OCI-M1 (cell line): ENCODE results near the gene C2CD4A.

Experiments used
- DNase-seq: peaks from one replicate; lab custom pipeline; 2025; lab: John Stamatoyannopoulos, UW

C2CD4A gene

GRCh38 chr15:62059816-62060112, 7.0 kb upstream of the C2CD4A start:
- peak; percentile 93 for DNase-seq

GRCh38 chr15:62060113-62060895, 6.5 kb upstream of the C2CD4A start, which contains the start of gene VPS13C:
Gene VPS13C (minus strand): TSS chr15:62060447. CDS start chr15:62060374, 73 bp downstream.
- peak; percentile 98 for DNase-seq

- DNase-seq = no peak
Measured at GRCh38 chr15:62060896-62061280, 5.9 kb upstream of the C2CD4A start.

DNA sequence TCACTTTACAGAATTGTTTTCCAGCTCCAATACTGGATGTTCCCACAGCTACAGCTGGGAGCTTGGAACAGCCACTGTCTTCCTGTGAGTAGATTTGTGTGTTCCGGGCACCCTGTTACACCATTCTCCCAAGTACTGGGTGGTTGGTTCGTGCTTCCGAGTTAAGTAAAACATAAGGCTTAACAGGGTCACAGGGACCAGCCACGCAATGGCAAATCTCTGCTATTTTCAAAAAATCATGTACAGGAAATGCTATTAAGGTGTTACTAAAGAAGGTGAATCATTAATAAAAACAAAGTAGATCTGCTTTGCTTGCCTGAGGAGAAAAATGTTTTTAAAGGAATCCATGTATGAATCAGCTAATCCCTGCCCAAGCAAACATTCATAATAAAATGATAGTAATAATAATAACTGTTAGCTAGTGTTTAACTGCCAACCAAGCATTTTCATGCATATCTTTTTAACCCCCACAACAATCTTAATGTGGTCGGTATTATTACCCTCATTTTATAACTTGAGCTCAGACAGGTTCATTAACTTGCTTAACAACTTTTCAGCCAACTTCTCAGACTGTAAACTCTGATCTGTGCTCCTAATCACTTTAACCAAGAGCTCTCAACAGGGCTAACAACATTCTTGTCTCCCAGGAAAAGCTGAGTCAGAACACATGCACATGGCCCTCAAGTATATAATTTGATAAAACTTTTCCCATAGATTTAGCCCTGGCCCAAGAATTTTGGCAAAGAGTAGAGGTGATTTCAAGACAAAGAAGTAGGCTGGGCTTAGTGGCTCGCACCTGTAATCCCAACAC, 2.7 kb upstream of the C2CD4A start:
- DNase-seq = no peak

DNA sequence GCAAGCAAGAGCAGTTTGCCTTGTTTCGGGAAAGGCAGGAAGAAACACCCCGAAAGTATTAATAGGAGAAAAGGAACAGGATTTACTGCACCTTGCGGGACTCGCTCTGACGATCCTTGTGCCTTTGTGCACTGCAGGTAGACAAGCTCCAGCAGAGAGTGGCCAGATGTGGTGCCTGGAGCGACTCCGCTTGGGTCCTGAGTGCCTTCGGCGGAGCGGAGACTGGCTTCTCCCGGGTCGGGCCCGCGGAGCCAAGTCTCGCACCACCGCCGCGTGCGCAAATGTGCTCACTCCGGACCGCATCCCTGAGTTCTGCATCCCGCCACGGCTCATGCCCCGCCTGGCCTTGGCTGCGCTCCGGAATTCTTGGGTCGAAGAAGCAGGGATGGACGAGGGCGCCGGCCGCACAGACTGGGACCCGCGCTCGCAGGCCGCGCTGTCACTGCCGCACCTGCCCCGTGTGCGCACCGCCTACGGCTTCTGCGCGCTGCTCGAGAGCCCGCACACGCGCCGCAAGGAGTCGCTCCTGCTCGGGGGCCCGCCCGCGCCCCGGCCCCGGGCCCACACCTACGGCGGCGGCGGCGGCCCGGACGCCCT, 769 bp downstream of the C2CD4A start:
- DNase-seq = no peak

DNA sequence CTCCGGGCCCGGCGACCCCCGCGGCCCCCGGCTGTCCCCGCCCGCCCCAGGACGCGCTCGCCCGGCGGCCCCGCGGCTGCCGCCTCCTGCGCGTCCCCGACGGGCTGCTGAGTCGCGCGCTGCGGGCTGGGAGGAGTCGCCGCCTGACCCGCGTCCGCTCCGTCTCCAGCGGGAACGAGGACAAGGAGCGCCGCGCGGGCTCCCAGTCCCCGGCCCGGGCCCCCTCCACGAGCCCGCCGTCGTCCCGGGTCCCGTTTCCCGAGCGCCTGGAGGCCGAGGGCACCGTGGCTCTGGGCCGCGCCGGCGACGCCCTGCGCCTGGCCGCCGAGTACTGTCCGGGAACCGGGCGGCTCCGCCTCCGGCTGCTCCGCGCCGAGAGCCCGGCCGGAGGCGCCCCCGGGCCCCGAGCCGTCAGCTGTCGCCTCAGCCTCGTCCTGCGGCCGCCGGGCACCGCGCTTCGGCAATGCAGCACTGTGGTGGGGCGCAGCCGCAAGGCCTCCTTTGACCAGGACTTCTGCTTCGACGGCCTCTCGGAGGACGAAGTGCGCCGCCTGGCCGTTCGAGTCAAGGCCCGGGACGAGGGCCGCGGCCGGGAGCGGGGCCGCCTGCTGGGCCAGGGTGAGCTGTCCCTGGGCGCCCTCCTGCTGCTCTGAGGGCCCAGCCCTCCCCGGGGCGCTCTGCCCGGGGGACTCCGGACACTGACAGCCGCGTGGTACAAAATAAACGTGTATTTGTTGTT, 1.5 kb downstream of the C2CD4A start:
- peak; percentile 39 for DNase-seq

DNA sequence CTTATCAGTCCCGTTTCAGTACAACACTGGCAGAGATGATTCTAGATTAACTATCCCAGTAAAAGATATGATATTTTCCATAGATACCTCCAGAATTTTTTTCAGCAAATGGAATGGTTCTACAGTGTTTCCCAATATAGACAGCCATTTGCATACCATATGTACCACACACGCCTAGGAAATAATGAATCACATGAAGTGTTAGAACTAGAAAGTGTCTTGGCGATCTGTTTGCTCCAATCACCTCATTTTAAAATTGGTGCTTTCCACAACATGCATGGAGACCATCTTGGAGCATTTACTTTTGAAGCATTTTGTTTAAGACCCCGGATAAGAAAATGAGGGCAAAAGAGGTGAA, 2.0 kb downstream of the C2CD4A start:
- no peak for DNase-seq

DNA sequence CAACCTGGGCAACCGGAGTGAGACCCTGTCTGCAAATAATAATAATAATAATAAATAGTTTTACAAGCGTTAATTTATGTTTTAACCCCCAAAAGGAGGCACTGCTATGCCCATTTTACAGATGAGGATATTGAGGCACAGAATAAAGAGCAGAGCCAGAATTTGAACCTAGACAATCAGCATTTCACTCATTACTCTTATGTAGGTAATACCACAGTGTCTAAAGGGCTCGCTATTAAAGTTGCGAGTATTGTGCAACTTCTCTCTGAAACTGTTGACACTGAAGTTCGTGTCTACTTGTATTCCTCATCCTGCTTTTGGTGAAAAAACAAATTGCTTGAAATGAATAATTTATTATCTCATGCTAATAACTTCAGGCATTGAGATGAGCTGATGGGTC, 2.8 kb downstream of the C2CD4A start:
- DNase-seq = no peak

DNA sequence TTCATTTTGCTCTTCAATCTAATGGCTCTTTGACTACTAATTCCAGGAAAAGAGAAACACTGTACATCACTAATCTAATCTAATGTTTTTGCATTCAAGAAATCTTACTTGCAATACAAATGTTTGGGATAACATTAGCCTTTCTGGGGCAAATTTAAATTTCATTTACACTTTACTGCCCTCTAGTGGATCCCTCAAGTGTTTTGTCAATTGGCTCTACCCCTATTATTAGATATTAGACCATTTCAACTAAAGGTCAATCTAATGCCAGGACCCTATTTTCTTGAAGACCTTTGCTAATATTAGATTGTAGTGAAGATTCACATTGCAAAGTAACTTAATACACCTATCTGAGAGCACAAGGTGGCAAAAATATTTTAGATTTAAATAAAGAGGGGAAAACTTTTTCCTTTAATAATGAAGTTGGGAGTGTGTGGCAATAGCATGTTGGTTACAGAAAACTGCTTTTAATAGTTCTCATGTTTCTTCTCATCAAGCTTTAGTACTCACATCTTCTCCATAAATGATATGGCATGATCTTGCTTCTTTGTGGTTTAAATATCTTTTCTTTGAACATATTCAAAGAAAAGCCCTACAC, 5.0 kb downstream of the C2CD4A start:
- DNase-seq = peak; percentile 78

DNA sequence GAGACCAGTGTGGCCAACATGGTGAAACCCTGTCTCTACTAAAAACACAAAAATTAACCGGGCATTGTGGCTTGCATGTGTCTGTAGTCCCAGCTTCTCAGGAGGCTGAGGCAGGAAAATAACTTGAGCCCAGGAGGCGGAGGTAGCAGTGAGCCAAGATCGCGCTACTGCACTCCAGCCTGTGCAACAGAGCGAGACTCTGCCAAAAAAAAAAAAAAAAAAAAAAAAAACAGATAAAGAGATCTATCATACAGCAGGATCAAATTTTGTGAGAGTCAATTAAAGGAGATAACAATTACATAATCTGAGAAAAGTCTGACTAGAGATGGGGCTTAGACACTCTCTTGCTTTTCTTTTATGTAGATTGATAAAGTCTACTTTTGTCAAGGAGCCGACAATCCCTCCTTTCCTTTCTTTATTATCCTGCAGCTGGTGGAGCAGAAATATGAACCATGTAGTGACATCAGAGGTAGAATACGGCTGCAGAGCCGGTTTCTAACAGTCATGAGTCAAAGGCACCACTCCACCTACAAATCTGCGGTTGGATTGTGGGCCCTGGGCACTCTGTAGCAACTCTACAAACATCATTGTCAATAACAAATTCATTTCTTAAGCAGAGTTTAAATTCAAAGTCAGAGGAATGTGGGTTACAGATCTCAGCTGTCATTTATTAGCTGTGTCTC, 9.0 kb downstream of the C2CD4A start:
- DNase-seq = no peak

DNA sequence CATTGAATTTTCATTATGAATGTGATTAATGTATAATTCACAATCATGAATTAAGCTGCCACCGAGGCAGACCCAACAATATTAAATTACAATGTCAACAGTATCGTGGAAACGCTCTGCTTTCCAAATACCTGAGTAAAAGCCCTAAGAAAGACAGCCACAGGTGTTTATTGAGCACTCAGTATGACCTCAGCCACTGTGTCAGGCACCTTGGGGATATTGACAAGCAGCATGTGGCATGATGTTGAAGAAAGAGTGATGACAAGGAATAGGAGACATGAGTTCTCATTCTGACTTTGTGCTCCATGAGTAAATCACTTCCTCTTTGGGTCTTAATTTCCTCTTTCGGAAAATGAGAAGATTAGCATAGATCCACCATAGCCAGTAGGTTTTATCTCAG, 12.8 kb downstream of the C2CD4A start:
- DNase-seq = peak; percentile 10

GRCh38 chr15:62083194-62084154, 16.7 kb downstream of the C2CD4A start:
- no peak for DNase-seq

- peak; percentile 13 for DNase-seq
Measured at GRCh38 chr15:62085740-62086139, 19.0 kb downstream of the C2CD4A start.

DNA sequence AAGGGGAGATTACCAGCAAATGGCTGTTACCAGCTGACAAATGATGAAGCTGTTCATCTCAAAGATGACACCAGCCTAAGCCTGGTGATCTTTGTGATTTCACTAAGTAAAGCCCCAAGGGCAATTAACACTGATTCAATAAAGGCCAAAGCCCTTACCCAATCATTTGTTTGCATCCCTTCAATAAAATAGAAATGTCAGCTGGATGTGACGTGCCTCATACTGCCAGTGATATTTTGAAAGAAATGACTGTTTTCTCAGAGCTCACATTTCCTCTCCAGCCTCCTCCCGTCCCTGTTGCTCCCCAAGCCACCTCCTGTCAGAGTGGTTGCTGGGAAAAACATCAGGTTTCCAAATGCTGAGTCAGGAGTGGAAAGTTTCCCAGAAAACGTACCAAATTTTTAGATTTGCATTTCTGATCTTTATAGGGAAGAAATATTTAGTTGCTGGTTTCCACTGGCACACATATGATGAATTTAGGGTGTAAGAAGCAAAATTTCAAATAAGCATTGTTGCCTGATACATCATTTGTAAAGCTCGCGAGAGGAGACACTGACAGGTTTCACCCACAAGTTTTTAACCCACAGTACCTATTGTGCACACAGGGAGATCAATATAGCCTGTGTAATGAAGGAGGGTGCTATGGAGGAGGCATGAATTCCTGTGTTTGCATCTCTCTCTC, 21.0 kb downstream of the C2CD4A start:
- no peak for DNase-seq

GRCh38 chr15:62088353-62088693, 21.5 kb downstream of the C2CD4A start:
- no peak for DNase-seq

DNA sequence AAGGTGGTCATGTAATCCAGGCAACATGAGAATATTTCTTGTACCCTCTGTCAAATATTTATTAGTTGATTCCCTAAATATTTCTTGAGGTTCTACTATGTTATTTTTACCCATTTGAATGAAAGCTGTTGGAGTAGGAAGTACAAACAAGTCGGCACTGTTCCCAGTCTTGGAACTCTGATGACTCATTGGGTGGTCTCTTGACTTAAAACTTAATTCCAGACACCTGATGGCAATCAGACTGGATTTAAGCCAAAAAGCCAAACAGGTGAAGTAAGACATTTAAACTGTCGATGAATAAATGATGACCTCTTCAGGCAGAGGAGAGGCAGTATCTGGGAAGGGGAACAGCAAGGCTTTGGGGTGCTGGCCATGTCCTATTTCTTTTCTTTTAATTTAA, 22.8 kb downstream of the C2CD4A start:
- DNase-seq = no peak

DNA sequence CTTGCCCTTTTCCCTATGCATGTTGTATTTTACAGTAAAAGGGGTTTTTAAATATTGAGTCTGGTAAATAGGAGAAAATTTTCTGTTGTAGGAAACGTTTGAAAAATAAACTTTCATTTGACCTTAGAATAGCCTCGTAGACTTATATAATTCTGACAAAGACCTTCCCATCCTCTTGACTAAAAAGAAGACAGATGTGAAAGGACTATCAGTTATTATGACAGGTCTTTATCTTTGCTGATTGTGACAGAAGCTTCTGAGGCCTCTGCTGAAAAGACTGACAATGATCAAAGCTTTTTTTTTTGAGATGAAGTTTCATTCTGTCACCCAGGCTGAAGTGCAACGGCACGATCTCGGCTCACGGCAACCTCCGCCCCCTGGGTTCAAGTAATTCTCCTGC, 24.2 kb downstream of the C2CD4A start:
- DNase-seq = no peak

- DNase-seq = peak; percentile 37
Measured at GRCh38 chr15:62093809-62094208, 27.0 kb downstream of the C2CD4A start.

- peak; percentile 97 for DNase-seq
Measured at GRCh38 chr15:62094388-62094787, 27.6 kb downstream of the C2CD4A start.

DNA sequence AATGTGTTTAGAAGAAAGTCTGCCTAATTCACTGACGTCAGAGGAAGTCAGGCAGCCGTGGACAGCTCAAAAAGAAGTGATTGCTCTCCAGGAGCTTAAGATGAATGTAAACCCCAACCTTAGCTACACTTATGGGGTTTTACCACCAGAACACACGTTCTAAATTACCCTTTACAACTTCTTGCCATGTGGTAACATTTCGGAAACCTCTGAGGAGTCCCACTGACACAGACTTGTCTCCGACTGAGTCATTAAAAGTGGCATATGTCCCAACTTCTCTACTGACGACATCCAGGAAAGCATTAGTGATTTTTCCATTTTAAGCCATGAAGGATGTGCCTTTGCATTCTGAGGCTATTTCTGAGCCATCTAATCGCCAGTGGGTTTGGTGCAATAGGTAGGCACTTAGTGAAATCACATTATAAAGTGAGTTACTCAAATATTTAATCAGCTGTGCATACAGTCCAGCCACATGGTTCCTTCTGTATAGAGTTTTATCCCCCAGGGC, 32.4 kb downstream of the C2CD4A start:
- DNase-seq = no peak
